ENCODE data around the gene CELF2.
A peak's percentile ranks its signal among the peaks of the same experiment; 100 is the strongest.

Gene CELF2

GRCh38 chr10:11205030-11205772 lies 187.5 kb downstream of the CELF2 start:
- no peak for DNase-seq

GRCh38 chr10:11206676-11207559 lies 189.2 kb downstream of the CELF2 start:
- DNase-seq: no peak

- no peak for DNase-seq
Observed at GRCh38 chr10:11207560-11207844, 189.8 kb downstream of the CELF2 start.

GRCh38 chr10:11208243-11208642 lies 190.6 kb downstream of the CELF2 start:
- DNase-seq: no peak

GRCh38 chr10:11208908-11209829 lies 191.5 kb downstream of the CELF2 start:
- peak; percentile 50 for DNase-seq

- no peak for DNase-seq
Observed at GRCh38 chr10:11209830-11210181, 192.1 kb downstream of the CELF2 start.

- no peak for DNase-seq
Observed at GRCh38 chr10:11210211-11210922, 192.7 kb downstream of the CELF2 start.

- no peak for DNase-seq
Observed at GRCh38 chr10:11212288-11213085, 194.8 kb downstream of the CELF2 start.

- no peak for DNase-seq
Observed at GRCh38 chr10:11213137-11213536, 195.5 kb downstream of the CELF2 start.

GRCh38 chr10:11214407-11214806 lies 196.7 kb downstream of the CELF2 start:
- DNase-seq: no peak

GRCh38 chr10:11215471-11215870 lies 197.8 kb downstream of the CELF2 start:
- DNase-seq: no peak

GRCh38 chr10:11217521-11217920 lies 199.8 kb downstream of the CELF2 start:
- no peak for DNase-seq

- DNase-seq: no peak
Observed at GRCh38 chr10:11218395-11218794, 200.7 kb downstream of the CELF2 start.

GRCh38 chr10:11219431-11219830 lies 201.8 kb downstream of the CELF2 start:
- DNase-seq: no peak

GRCh38 chr10:11223081-11223480 lies 205.4 kb downstream of the CELF2 start:
- DNase-seq: no peak

- DNase-seq: no peak
Observed at GRCh38 chr10:11223507-11224140, 206.0 kb downstream of the CELF2 start.

- no peak for DNase-seq
Observed at GRCh38 chr10:11224321-11224720, 206.6 kb downstream of the CELF2 start.

GRCh38 chr10:11224792-11225416 lies 207.2 kb downstream of the CELF2 start:
- no peak for DNase-seq

GRCh38 chr10:11225935-11226334 lies 208.3 kb downstream of the CELF2 start:
- DNase-seq: peak; percentile 72

GRCh38 chr10:11227103-11227502 lies 209.4 kb downstream of the CELF2 start:
- DNase-seq: no peak

GRCh38 chr10:11229893-11230292 lies 212.2 kb downstream of the CELF2 start:
- no peak for DNase-seq
